Middle frontal gyrus (tissue), 1 donor: ENCODE data around the gene MED9.

Experiments used
- DNase-seq: peaks from one replicate; pipeline ENCODE4 v3.0.0-alpha.2; 2015; ENCODE audit warnings: low spot score; ENCODE audit errors: extremely low spot score

The MED9 gene

GRCh38 chr17:17487998-17488397, 11.2 kb downstream of the MED9 start:
- no peak for DNase-seq

DNA sequence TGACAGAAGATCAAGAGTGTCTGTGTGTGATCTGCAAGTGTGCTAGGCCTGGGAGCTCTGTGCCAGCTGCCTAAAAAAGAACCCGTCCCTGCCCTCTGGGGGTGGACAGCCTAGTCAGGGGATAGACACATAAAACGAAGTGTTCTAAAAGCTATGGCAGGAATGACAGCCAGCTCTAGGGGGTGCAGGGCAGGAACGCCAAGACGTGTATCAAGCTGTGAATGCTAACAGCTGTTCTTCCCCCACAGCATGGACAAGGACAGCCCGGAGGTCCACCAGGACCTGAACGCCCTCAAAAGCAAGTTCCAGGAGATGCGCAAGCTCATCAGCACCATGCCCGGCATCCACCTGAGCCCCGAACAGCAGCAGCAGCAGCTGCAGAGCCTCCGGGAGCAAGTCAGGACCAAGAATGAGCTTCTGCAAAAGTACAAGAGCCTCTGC, 14.3 kb downstream of the MED9 start:
- no peak for DNase-seq

DNA sequence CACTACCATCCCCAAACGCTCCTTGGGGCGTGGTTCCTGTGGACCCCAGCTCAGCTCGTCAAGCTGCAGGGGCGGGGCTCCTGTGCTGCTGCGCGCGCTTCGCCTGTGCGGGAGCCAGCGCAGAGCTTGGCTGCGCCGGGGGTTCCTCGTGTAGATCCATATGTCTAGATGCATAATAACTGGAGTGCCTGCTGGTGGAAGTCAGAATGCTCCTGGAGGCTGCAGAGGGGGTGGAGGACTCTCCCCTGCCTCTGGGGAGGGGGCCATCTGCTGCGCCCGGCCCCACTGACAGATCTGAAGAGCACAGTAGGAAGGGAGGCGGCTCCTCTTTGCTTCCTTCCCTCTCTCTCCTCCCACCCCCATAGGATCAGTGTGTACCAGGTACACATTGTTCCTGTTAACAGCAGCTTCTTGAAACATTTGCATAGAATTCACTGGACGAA, 14.8 kb downstream of the MED9 start:
- no peak for DNase-seq

- no peak for DNase-seq
Observed at GRCh38 chr17:17492085-17492484, 15.3 kb downstream of the MED9 start.

- no peak for DNase-seq
Observed at GRCh38 chr17:17492571-17492970, 15.8 kb downstream of the MED9 start.

DNA sequence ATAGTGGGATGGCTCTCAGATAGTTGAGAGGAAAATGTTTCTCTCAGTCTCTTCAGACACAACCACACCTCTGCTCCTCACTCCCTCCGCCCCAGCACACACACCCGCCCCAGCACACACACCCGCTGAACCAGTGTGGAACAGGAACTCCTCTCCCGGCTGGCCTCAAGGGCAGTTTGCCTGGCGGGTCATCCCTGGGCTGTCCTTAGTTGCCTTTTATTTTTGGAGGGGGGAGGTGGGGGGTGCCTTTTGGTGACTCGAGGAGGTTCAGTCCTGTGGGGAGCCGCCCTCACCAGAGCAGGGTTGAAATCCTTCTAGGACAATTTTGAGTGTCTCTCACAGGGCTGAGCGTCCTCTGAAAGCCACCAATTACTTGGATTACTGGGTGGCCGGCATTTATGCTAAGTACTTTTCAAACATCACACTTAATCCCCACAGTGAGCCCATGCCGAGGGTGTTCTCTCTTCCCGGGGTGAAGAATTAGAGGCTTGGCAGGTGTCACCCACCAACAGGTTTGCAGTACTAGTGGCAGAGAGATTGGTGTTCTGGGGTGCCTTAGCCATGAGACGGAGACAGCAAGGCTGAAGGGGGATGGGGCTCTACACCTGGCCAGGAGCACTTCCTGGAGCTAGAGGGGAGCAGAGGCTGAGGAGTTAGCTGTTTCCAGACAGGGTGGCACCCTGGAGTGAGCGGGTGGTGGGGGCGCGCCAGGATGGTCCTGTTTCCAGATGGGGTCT, 16.6 kb downstream of the MED9 start:
- no peak for DNase-seq

GRCh38 chr17:17493986-17494466, 17.2 kb downstream of the MED9 start:
- DNase-seq = no peak

- no peak for DNase-seq
Observed at GRCh38 chr17:17494499-17494869, 17.7 kb downstream of the MED9 start.

DNA sequence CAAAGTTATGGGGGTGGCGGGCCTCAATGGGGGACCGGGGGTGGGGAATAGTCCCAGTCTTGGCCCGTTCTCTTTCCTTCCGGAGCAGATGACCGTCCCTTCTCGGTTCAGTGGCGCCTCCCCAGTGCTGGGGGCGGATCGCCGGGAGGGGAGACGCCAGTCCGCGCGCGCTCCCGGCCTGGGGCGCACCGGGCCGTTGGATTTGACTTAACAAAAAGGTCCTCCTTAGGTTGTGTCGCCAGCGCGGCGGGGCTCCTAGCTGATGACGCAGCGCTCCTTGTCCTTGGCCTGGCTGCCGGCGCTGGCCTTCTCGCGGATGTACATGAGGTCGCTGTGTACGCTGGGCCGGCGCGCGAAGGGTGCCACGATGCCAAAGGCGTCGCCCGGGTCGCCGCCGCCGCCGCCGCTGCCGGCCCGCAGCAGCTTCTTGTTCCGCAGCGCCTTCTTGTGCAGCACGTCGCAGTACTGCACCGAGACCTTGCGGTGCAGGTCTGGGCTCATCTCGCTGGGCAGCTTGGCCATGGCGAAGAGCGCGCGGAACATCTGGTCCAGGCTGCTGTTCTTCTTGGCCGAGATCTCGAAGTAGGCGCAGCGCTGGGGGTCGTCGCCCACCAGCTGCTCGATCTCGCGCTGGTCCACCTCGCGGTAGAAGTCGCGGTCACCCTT, 18.2 kb downstream of the MED9 start:
- no peak for DNase-seq

GRCh38 chr17:17495536-17496188, 18.9 kb downstream of the MED9 start:
- DNase-seq = no peak

DNA sequence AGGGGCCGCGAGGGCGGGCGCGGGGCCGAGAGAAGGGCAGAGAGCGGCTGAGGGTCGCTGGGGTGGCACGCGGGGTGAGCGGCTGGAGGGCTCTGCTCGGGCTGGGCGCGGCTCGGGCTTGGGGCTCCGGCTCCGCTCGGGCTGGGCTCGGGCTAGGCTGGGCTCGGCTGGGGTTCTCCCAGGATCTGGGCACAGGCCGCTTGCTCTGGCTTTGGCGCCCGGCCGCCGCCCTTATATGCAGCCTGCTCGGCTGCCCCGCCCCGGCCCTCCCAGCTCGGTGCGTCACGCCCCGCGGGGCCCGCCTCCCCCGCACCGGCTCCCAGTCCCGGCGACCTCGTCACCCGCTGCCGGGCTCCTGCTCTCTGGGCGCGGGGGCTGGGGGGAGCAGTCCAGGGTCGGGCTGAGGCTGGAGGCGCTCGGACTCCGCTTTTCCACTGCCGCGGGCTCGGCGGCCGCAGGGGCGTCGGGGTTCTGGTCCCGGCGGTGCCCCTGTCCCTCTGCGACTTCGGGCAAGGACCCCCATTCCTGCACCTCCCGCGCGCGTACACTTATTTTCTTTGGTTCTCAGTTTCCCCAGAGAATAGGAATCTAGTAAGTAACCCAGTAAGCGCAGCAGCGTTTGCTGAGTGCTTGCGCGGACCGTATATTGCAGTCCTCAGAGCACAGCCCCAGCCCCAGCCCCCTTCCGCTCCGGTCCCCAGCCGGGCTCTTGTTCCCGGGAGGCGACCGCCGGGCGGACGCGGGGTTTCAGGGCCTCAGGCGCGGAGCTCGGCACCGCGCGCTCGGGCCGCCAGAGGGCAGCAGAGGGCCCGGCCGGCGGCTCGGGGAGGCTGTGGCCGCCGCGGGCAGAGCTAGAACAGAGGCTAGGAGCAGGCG, 19.6 kb downstream of the MED9 start, which contains the start of gene RASD1:
Gene RASD1, minus strand, starts transcription at position 207 of the 876 bp plus-strand sequence. CDS start 214 bp downstream, outside the sequence.
- DNase-seq = peak; percentile 80

DNA sequence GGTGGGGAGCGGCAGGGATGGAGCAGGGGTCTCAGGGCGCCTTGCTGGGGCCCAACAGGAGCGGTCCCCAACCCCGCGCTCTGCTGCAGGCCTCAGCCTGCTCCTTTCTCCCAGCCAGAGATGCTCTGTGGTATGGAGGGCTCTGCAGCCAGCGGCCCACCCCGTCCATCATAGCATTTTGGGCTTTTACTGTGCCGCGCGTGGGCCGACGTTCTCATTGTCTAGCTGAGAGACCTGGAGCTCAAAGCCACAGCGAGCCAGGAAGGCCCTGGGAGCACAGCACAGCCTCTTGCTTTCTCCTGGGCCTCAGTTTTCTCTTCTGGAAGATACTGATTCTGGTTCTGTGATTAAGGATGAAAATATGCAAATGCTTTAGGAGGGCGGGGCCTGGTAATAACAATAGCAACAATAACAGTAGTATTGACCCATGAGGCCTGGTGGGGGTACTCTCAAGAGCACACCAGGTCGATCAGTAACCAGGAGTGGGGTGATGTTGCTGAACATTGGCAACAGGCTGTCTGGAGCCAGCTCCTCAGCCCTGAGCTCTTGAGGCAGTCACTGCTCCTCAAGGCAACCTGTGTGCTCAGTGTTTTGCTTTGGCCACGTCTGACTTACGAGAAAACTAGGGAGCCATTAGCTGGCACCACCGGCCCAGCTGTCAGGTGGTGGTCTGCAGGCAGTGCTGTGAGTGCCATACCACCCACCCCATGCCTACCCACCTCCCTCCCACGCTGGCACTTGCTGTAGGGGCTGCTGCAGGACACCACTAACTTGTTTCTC, 20.5 kb downstream of the MED9 start:
- no peak for DNase-seq

GRCh38 chr17:17497845-17498520, 21.2 kb downstream of the MED9 start:
- no peak for DNase-seq

- DNase-seq = no peak
Observed at GRCh38 chr17:17498606-17499301, 22.0 kb downstream of the MED9 start.

DNA sequence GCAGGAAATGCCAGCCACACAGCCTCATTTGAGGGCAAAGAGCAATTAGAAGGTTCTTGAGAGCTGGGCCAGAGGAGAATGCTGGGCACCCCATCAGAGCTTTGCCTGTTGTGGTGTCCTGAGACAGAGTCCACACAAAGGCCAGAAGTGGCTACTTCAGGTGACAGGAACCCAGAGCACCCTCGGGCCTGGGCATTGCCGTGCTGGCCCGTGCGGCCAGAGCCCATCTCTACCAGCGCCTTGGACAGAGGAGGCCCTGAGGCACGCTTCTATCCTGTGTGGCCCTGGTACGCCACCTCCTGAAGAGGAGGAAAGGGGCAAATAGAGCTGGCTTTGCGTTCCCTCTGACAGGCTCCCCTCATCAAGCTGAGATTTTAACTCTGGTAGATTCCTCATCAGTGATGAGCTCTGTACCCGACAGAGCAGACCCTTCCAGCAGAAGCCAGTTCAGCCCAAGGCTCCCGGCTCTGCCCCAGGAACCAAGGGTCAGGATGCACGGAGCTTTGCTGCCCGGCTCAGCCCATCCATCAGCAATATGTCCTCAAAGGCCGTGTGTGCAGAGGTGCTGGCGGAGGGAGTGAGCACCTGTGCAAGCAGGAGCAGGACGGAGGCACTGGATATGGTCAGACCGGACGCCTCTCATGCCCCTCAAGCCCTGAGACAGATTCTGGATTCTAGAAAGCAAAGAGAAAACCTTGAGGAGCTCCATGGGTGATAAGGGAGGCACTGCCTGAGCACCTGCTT, 22.8 kb downstream of the MED9 start:
- DNase-seq = no peak

DNA sequence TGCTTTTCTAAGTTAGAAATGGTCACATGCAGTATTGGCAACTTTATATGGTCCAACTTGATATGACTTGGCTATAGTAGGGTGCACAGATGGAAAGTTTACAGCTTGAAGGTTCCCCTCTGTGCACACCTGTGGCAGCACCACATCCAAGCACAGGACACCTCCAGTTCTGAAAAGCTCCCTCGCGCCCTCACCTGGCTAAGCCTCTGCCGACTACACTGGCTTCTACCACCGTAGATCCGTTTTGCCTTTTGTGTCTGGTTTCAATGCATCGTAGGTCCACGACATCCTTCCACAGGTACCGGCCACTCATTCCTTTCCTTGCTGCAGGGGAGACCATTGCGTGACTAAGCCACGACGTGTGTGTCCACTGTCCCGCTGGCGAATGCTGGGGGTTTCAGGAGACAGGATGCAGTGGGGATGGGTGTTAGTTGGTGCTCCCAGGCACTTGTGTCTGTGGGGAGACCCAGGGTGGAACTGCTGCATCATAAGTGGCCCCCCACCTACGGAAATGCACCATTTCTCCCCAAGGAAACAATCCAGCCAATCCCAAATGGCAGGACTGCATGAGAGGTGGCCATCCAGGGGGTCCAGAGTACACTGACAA, 24.3 kb downstream of the MED9 start:
- no peak for DNase-seq

GRCh38 chr17:17502741-17503565, 26.2 kb downstream of the MED9 start:
- no peak for DNase-seq
